GM23338 (cell line): ENCODE measurements around the gene PEDS1. TPM values are rescaled to one million over a fixed set of nuclear protein-coding genes. Genes with fewer than 3 reads are reported as not detected.
"Not testable (repeated sequence)": the region's sequence is repeated elsewhere in the genome, so short reads cannot be mapped to it uniquely, and the experiment has no call there.

Experiments
- ATAC-seq: fragments of 200-7000 bp; cut with Tn5 transposase; 3 replicates; pipeline ENCODE4 v1.9.1; 2020
- DNase-seq: peaks from one replicate; pipeline ENCODE4 v3.0.0-alpha.2; 2015; ENCODE audit warnings: low spot score
- H2AFZ ChIP-seq: fragments of 200-600 bp; sonication (generic); 2 replicates; pipeline ENCODE4 v1.8.0; 2016; ENCODE audit warnings: antibody characterized with exemption, mild to moderate bottlenecking, moderate library complexity
- H3F3A ChIP-seq: fragments of 200-600 bp; sonication (generic); replicated peaks from 2 replicates; pipeline ENCODE4 v1.8.0; 2017; ENCODE audit warnings: antibody characterized with exemption, mixed run types, low read depth
- H3K27ac ChIP-seq: fragments of 200-600 bp; sonication (generic); 2 replicates; pipeline ENCODE4 v1.6.1; 2016; ENCODE audit warnings: low read depth
- H3K27me3 ChIP-seq: fragments of 200-600 bp; sonication (generic); 2 replicates; pipeline ENCODE4 v1.8.0; 2016; ENCODE audit warnings: mild to moderate bottlenecking, mixed run types, moderate library complexity; ENCODE audit not compliant: insufficient read depth
- H3K36me3 ChIP-seq: fragments of 200-600 bp; sonication (generic); 2 replicates; pipeline ENCODE4 v1.8.0; 2016; ENCODE audit warnings: mild to moderate bottlenecking; ENCODE audit not compliant: insufficient read depth
- H3K4me1 ChIP-seq: fragments of 200-600 bp; sonication (generic); 2 replicates; pipeline ENCODE4 v1.8.0; 2016; ENCODE audit warnings: mild to moderate bottlenecking, moderate library complexity; ENCODE audit not compliant: insufficient read depth
- H3K4me2 ChIP-seq: fragments of 200-600 bp; sonication (generic); 2 replicates; pipeline ENCODE4 v1.7.1; 2017; ENCODE audit warnings: mixed run types
- H3K4me3 ChIP-seq: fragments of 200-600 bp; sonication (generic); 2 replicates; pipeline ENCODE4 v1.6.1; 2016; ENCODE audit warnings: mixed run types
- H3K79me2 ChIP-seq: fragments of 200-600 bp; sonication (generic); replicated peaks from 2 replicates; pipeline ENCODE4 v1.8.0; 2017; ENCODE audit warnings: mild to moderate bottlenecking; ENCODE audit not compliant: insufficient read depth
- H3K9me2 ChIP-seq: fragments of 200-600 bp; sonication (generic); 2 replicates; pipeline ENCODE4 v1.8.0; 2017; ENCODE audit not compliant: insufficient read depth
- H4K20me1 ChIP-seq: fragments of 200-600 bp; sonication (generic); replicated peaks from 2 replicates; pipeline ENCODE4 v1.8.0; 2017; ENCODE audit warnings: mild to moderate bottlenecking; ENCODE audit not compliant: insufficient read depth
- H3K27ac Mint-ChIP-seq: 2 replicates; pipeline ENCODE4 v1.8.0; 2020; ENCODE audit warnings: inconsistent platforms, mild to moderate bottlenecking, moderate library complexity, mixed read lengths
- H3K27me3 Mint-ChIP-seq: 3 replicates; pipeline ENCODE4 v1.8.0; 2022; ENCODE audit warnings: low read depth, mild to moderate bottlenecking, moderate library complexity, mixed read lengths, inconsistent platforms; ENCODE audit not compliant: insufficient read depth, poor library complexity
- H3K36me3 Mint-ChIP-seq: 3 replicates; pipeline ENCODE4 v1.8.0; 2021; ENCODE audit warnings: low read depth, mild to moderate bottlenecking, inconsistent platforms, moderate library complexity, mixed read lengths
- H3K4me1 Mint-ChIP-seq: 3 replicates; pipeline ENCODE4 v1.8.0; 2020; ENCODE audit warnings: mild to moderate bottlenecking, inconsistent platforms, mixed read lengths
- H3K4me3 Mint-ChIP-seq: 3 replicates; pipeline ENCODE4 v1.8.0; 2021; ENCODE audit warnings: moderate library complexity, mild to moderate bottlenecking, inconsistent platforms, mixed read lengths
- H3K9me3 Mint-ChIP-seq: 3 replicates; pipeline ENCODE4 v1.8.0; 2020; ENCODE audit warnings: moderate library complexity, mild to moderate bottlenecking, inconsistent platforms, mixed read lengths
- CREB1 ChIP-seq: fragments of 250-450 bp; sonication (Bioruptor Pico); IDR thresholded peaks from 2 replicates; pipeline ENCODE4 v1.5.0; 2020; ENCODE audit warnings: low read depth, mild to moderate bottlenecking, moderate library complexity
- EZH2phosphoT487 ChIP-seq: fragments of 200-600 bp; sonication (generic); IDR thresholded peaks from one replicate; pipeline ENCODE4 v1.8.1; 2018; ENCODE audit warnings: antibody characterized with exemption; ENCODE audit not compliant: unreplicated experiment
- JUNB ChIP-seq: IDR thresholded peaks from one replicate; pipeline ENCODE4 v1.6.1; 2016; ENCODE audit warnings: antibody characterized with exemption; ENCODE audit not compliant: unreplicated experiment
- NANOG ChIP-seq: IDR thresholded peaks from 2 replicates; pipeline ENCODE4 v1.6.1; 2016; ENCODE audit warnings: antibody characterized with exemption, borderline replicate concordance
- POLR2AphosphoS5 ChIP-seq: IDR thresholded peaks from 2 replicates; pipeline ENCODE4 v1.6.1; 2016; ENCODE audit warnings: antibody characterized with exemption, low read depth
- REST ChIP-seq: IDR thresholded peaks from one replicate; pipeline ENCODE4 v1.6.1; 2018; ENCODE audit warnings: antibody characterized with exemption; ENCODE audit not compliant: unreplicated experiment
- STAT1 ChIP-seq: IDR thresholded peaks from one replicate; pipeline ENCODE4 v1.6.1; 2016; ENCODE audit warnings: antibody characterized with exemption; ENCODE audit not compliant: unreplicated experiment
- ZNF114 ChIP-seq: fragments of 250-450 bp; sonication (Bioruptor Pico); IDR thresholded peaks from 2 replicates; pipeline ENCODE4 v1.5.0; 2020; ENCODE audit warnings: mild to moderate bottlenecking, moderate library complexity
- ZNF331 ChIP-seq: fragments of 250-450 bp; sonication (Bioruptor Pico); IDR thresholded peaks from 2 replicates; pipeline ENCODE4 v1.5.0; 2020; ENCODE audit warnings: low read depth, mild to moderate bottlenecking, moderate library complexity
- polyA plus RNA-seq: library from polyadenylated mRNA; unstranded; fragments of >200 nt; fragmentation: Nextera tagmentation; extraction: Ambion mirVana; gene quantifications from 2 replicates; pipeline ENCODE4 v1.2.1, GENCODE V29; 2016
- total RNA-seq: library from RNA; depleted of rRNA; stranded (reverse); fragments of >200 nt; shearing (Covaris generic); gene quantifications from 2 replicates; pipeline ENCODE4 v1.2.3, GENCODE V29; 2014

Gene PEDS1
- total and polyA plus RNA-seq, 2 experiments from 2014 or later = 34.5 to 43.6 TPM

- TF ChIP-seq NANOG (no peak), JUNB (no peak), ZNF114 (CRISPR knock-in tag) (no peak), REST (no peak), ZNF331 (no peak), STAT1 (no peak), POLR2AphosphoS5 (no peak), CREB1 (CRISPR knock-in tag) (no peak)
Measured at GRCh38 chr20:50182346-50182745, 28.8 kb upstream of the PEDS1 start (continued).

GRCh38 chr20:50181344-50181743, 27.8 kb upstream of the PEDS1 start:
- Histone ChIP-seq H3K36me3 (no peaks in the 10 kb centered on the region), H3K27ac (no peak overlapping the region), H3K27me3 (no peaks in the 10 kb centered on the region), H3K4me1 (no peaks in the 10 kb centered on the region; the same call in 1 of the 2 replicates), H2AFZ (no peak overlapping the region), H3K4me2 (no peak overlapping the region), H3K9me2 (no peaks in the 10 kb centered on the region), H4K20me1 (no peaks in the 10 kb centered on the region), H3K79me2 (no peaks in the 10 kb centered on the region), H3F3A (no peaks in the 10 kb centered on the region), H3K4me3 (no peak overlapping the region)
- H3K36me3 Mint-ChIP-seq = no peaks in the 10 kb centered on the region
- no peaks in the 10 kb centered on the region for H3K9me3 Mint-ChIP-seq
- H3K4me3 Mint-ChIP-seq = no peak overlapping the region
- TF ChIP-seq STAT1 = no peak
- TF ChIP-seq EZH2phosphoT487 = no peak
- TF ChIP-seq ZNF331 = no peak
- no peak for TF ChIP-seq NANOG
- TF ChIP-seq CREB1 (CRISPR knock-in tag) = no peak
- H3K4me1 Mint-ChIP-seq = peaks cover 5% of the 10 kb centered on the region
- no peak for DNase-seq
- H3K27ac Mint-ChIP-seq = no peak overlapping the region
- no peak for ATAC-seq
- peaks cover 6% of the 10 kb centered on the region for H3K27me3 Mint-ChIP-seq

- not testable (repeated sequence) for ATAC-seq, H3K27ac Mint-ChIP-seq, H3K9me2 ChIP-seq, H3K79me2 ChIP-seq, H3K36me3 Mint-ChIP-seq, DNase-seq, H3K4me2 ChIP-seq, H3K4me3 Mint-ChIP-seq, H3K27me3 ChIP-seq, H2AFZ ChIP-seq, H4K20me1 ChIP-seq, H3K9me3 Mint-ChIP-seq, H3K4me1 Mint-ChIP-seq, H3K36me3 ChIP-seq, H3K27me3 Mint-ChIP-seq, H3K4me1 ChIP-seq, H3K4me3 ChIP-seq, H3F3A ChIP-seq
- peak overlapping the region; percentile 76; the same call in 1 of the 2 replicates for H3K27ac ChIP-seq
Measured at GRCh38 chr20:50178672-50179071, 25.1 kb upstream of the PEDS1 start.
